RWPE1 (cell line): ENCODE results near the gene ESAM.
"Not testable (repeated sequence)": the region's sequence is repeated elsewhere in the genome, so short reads cannot be mapped to it uniquely, and the experiment has no call there.

Experiments
- CTCF ChIA-PET: fragments of 350-600 bp; sonication (Branson Sonifier 250); formaldehyde crosslinking; extraction: SDS; loops from one replicate; lab custom pipeline; 2021; lab: Yijun Ruan, JAX
- POLR2A ChIA-PET: fragments of 400-600 bp; formaldehyde crosslinking; extraction: SDS; loops from one replicate; lab custom pipeline; 2020; ENCODE audit warnings: antibody characterized with exemption; ENCODE audit not compliant: low non-redundant PET; lab: Yijun Ruan, JAX
- DNase-seq: peaks from one replicate; pipeline ENCODE4 v3.0.0; 2012; ENCODE audit warnings: low spot score
- H3K27ac ChIP-seq: fragments of 450-650 bp; 2 replicates; pipeline ENCODE4 v1.5.1; 2017
- CTCF ChIP-seq: fragments of 450-650 bp; conservative IDR thresholded peaks from 2 replicates; pipeline ENCODE4 v1.5.1; 2017; ENCODE audit warnings: low read depth, mild to moderate bottlenecking

Gene ESAM

GRCh38 chr11:124779568-124779967 is 17.5 kb upstream of the ESAM start:
- POLR2A ChIA-PET = no interaction called here
- no peak overlapping the region for H3K27ac ChIP-seq
- CTCF ChIA-PET = interaction anchor here (1.5 kb wide), 1 partner anchor 16 kb away, joined by 10 read pairs; no protein-coding TSS in a partner anchor
- no peak for DNase-seq
- TF ChIP-seq CTCF = no peak

GRCh38 chr11:124778281-124778680 is 16.2 kb upstream of the ESAM start:
- POLR2A ChIA-PET = no interaction called here

GRCh38 chr11:124776865-124777645 is 15.0 kb upstream of the ESAM start:
- no peak for TF ChIP-seq CTCF
- ChIA-PET CTCF (no interaction called here), POLR2A (no interaction called here)
- no peak for DNase-seq
- H3K27ac ChIP-seq = no peak overlapping the region

More at GRCh38 chr11:124778281-124778680, 16.2 kb upstream of the ESAM start:
- DNase-seq = no peak
- H3K27ac ChIP-seq = no peak overlapping the region
- CTCF ChIA-PET = interaction anchor here (0.5 to 1.5 kb wide), 5 partner anchors 12 to 1430 kb away, joined by 3 to 10 read pairs (median 3); no protein-coding TSS in a partner anchor
- no peak for TF ChIP-seq CTCF

- POLR2A ChIA-PET, DNase-seq, H3K27ac ChIP-seq: not testable (repeated sequence)
- CTCF ChIA-PET = interaction anchor here (0.6 to 0.7 kb wide), 3 partner anchors 32 to 575 kb away, joined by 4 read pairs; no protein-coding TSS in a partner anchor
Measured at GRCh38 chr11:124770959-124771358, 8.9 kb upstream of the ESAM start.

- ChIA-PET POLR2A (no interaction called here), CTCF (interaction anchor here (0.7 to 0.9 kb wide), 3 partner anchors 31 to 355 kb away, joined by 4 read pairs; no protein-coding TSS in a partner anchor)
- TF ChIP-seq CTCF = no peak
- no peak for DNase-seq
- H3K27ac ChIP-seq = no peak overlapping the region
Measured at GRCh38 chr11:124769806-124770774, 8.0 kb upstream of the ESAM start.

- POLR2A ChIA-PET = no interaction called here
- CTCF ChIA-PET = no interaction called here
- DNase-seq = no peak
- no peak overlapping the region for H3K27ac ChIP-seq
- TF ChIP-seq CTCF = no peak
Measured at GRCh38 chr11:124768914-124769313, 6.8 kb upstream of the ESAM start.
